ENCODE data around the gene SEPTIN10. TPM values are rescaled to one million over a fixed set of nuclear protein-coding genes. Genes with fewer than 3 reads are reported as not detected.

Gene SEPTIN10
- total RNA-seq, 1 donor from 2014 or later, result 86.1 TPM

GRCh38 chr2:109494351-109494750 lies 119.4 kb downstream of the SEPTIN10 start:
- peaks cover 19% of the 10 kb centered on the region for H3K36me3 Mint-ChIP-seq (ENCODE audit: low read depth)
- no peak for DNase-seq (ENCODE audit: low spot score)
- H3K27ac Mint-ChIP-seq (ENCODE audit: unreplicated experiment), result no peak overlapping the region
- H3K4me1 Mint-ChIP-seq (ENCODE audit: low read depth), result peaks cover 46% of the 10 kb centered on the region
- H3K9me3 Mint-ChIP-seq (ENCODE audit: low read depth), result no peaks in the 10 kb centered on the region
- H3K4me3 Mint-ChIP-seq (ENCODE audit: unreplicated experiment), result no peak overlapping the region
- H3K27me3 Mint-ChIP-seq (ENCODE audit: low read depth), result no peaks in the 10 kb centered on the region
- TF ChIP-seq CTCF (IDR thresholded peaks at IDR 0.05), result no peak

- H3K27ac Mint-ChIP-seq (ENCODE audit: unreplicated experiment), result no peak overlapping the region
- TF ChIP-seq CTCF (IDR thresholded peaks at IDR 0.05), result no peak
- no peaks in the 10 kb centered on the region for H3K9me3 Mint-ChIP-seq (ENCODE audit: low read depth)
- H3K4me3 Mint-ChIP-seq (ENCODE audit: unreplicated experiment), result no peak overlapping the region
- no peak for DNase-seq (ENCODE audit: low spot score)
- no peaks in the 10 kb centered on the region for H3K27me3 Mint-ChIP-seq (ENCODE audit: low read depth)
- H3K36me3 Mint-ChIP-seq (ENCODE audit: low read depth), result peaks cover 20% of the 10 kb centered on the region
- peaks cover 42% of the 10 kb centered on the region for H3K4me1 Mint-ChIP-seq (ENCODE audit: low read depth)
Observed at GRCh38 chr2:109493176-109493935, 120.4 kb downstream of the SEPTIN10 start.

Other genes with a start within 250 kb of the SEPTIN10 start
- 13.2 to 14.7 TPM (median 14.2 TPM) in 3 replicates for gene SOWAHC, start 398 bp upstream of the SEPTIN10 start, total RNA-seq
- gene RGPD5, start 180.3 kb upstream of the SEPTIN10 start, total RNA-seq, result 31.4 to 51.9 TPM (median 35.8 TPM) in 3 replicates